ENCODE data around the gene TAF11. TPM values are rescaled to one million over a fixed set of nuclear protein-coding genes. Genes with fewer than 3 reads are reported as not detected.
"Not testable (repeated sequence)": the region's sequence is repeated elsewhere in the genome, so short reads cannot be mapped to it uniquely, and the experiment has no call there.

TAF11 gene
- total RNA-seq, 2 donors from 2014 or later: 16.6 to 16.8 TPM

DNA sequence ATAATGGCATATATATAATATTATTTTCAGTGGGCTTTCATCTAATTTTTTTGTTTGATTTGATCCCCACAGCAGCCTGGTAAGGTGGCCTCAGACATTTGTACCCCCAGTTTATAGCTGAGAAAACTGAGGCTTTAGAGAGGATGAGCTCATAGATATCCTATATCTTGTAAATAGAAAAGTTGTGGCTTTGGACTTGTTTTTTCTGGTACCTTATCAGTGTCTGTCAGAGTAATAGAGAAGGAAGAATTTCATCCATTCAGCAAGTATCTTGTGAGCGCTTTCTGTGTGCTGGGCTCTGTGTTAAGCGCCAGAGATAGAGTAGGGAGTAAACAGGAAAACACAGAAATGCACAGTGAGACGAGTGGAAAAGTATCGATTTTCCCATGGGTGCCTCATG lies 27.9 kb downstream of the TAF11 start:
- H3K36me3 ChIP-seq (replicated peaks in 1 of 2; ENCODE audit: insufficient read depth in 1 of 2, low read depth in 2 of 2): peaks cover 13 to 41% of the 10 kb centered on the region in 2 donors
- TF ChIP-seq POLR2A (IDR thresholded peaks at IDR 0.05): no peak
- TF ChIP-seq, protein P1, sequence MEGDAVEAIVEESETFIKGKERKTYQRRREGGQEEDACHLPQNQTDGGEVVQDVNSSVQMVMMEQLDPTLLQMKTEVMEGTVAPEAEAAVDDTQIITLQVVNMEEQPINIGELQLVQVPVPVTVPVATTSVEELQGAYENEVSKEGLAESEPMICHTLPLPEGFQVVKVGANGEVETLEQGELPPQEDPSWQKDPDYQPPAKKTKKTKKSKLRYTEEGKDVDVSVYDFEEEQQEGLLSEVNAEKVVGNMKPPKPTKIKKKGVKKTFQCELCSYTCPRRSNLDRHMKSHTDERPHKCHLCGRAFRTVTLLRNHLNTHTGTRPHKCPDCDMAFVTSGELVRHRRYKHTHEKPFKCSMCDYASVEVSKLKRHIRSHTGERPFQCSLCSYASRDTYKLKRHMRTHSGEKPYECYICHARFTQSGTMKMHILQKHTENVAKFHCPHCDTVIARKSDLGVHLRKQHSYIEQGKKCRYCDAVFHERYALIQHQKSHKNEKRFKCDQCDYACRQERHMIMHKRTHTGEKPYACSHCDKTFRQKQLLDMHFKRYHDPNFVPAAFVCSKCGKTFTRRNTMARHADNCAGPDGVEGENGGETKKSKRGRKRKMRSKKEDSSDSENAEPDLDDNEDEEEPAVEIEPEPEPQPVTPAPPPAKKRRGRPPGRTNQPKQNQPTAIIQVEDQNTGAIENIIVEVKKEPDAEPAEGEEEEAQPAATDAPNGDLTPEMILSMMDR (IDR thresholded peaks at IDR 0.05): no peak

DNA sequence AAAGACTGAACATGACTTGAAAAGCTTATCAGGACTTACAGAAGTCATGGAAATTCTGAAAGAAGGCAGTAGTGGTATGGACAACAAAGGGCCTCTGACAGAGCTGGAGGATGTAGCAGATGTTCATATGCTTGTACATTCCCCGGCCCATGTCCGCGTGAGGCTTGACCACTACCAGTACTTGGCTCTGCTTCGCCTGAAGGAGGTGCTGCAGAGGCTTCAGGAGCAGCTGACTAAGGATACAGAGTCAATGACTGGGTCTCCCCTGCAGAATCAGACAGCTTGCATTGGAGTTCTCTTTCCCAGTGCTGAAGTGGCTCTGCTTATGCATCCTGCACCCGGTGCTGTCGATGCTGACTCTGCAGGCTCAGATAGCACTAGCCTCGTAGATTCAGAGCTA lies 29.2 kb downstream of the TAF11 start:
- no peaks in the 10 kb centered on the region for H3K4me1 ChIP-seq
- H3K4me3 ChIP-seq: no peak overlapping the region
- intact Hi-C loops (cut with DNase I): no loop called here
- H3K27me3 ChIP-seq: no peaks in the 10 kb centered on the region
- no peak overlapping the region for H3K27ac ChIP-seq
- no peak for DNase-seq
- no peaks in the 10 kb centered on the region for H3K9me3 ChIP-seq
- ATAC-seq: no peak
- TF ChIP-seq, protein P1 (IDR thresholded peaks at IDR 0.05): no peak
- no peak for TF ChIP-seq POLR2A (IDR thresholded peaks at IDR 0.05)
- H3K36me3 ChIP-seq (replicated peaks in 1 of 2; ENCODE audit: insufficient read depth in 1 of 2, low read depth in 2 of 2): peaks cover 13 to 42% of the 10 kb centered on the region in 2 donors
- 83 to 100% methylated on average over 1 to 7 of the region's 7 CpGs for whole genome bisulfite sequencing, 2 donors

More for the DNA sequence above, 27.9 kb downstream of the TAF11 start:
- no peak overlapping the region for H3K4me3 ChIP-seq
- no peak for ATAC-seq
- WGBS, 2 donors: 76 to 88% methylated on average over 4 of the region's 4 CpGs
- DNase-seq: no peak
- H3K27me3 ChIP-seq: no peaks in the 10 kb centered on the region
- H3K27ac ChIP-seq: no peak overlapping the region
- intact Hi-C loops (cut with DNase I): no loop called here
- H3K9me3 ChIP-seq: no peaks in the 10 kb centered on the region
- no peaks in the 10 kb centered on the region for H3K4me1 ChIP-seq

DNA sequence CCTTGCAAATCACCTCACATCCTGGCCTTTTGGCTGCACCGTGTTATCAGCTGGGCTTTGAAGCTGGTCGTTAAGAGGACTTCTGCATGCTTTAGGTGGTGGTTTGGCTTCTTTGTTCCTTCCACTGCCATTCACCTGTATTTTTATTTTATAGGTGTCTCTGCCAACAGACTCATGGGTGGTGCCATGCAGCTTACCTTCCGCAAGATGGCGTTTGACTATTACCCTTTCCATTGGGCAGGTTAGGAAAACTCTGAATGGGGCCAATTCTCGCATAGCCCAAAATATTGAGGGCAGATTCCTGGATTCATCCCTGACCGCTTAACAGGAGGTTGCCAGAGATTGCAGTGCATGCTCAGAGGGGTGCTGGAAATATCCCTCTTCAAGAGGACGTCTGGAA lies 32.4 kb downstream of the TAF11 start:
- no peak for ATAC-seq
- H3K4me1 ChIP-seq: no peaks in the 10 kb centered on the region
- WGBS, 2 donors: 79 to 85% methylated on average over 7 of the region's 7 CpGs

DNA sequence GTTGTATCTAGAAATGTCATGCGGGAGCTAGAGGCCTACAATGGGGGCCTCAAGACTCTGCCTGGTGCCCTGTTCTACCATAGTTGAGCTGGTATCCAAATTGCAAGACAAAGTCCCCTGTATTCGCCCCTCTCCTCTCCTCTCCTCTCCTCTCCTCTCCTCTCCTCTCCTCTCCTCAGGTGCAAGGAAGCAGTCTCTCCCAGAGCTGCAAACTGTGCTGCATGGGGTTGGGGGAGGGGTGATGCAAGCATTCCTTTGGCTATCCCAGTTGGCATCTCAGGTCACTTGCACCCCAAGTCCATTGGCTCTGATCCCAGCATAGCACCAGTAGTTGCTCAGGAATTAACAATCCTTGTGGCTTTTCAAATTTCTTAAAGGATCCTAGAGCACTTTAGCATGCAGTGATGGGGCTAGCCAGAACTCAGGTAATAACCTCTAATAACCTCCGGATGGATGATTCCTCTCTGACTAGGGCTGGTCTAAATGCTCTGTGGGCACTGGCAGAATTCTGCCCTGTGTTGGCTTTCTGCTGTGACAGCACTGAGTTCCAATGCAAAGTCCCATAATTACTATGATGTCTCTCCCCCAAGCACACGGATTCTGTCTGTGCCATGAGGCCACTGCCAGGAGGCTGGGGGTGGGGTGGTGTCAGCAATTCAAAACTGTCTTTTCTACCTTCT lies 35.3 kb downstream of the TAF11 start:
- H3K27ac ChIP-seq: no peak overlapping the region
- 83 to 90% methylated on average over 3 to 4 of the region's 4 CpGs for WGBS, 2 donors
- H3K4me3 ChIP-seq: no peak overlapping the region
- H3K4me1 ChIP-seq: no peaks in the 10 kb centered on the region
- no peaks in the 10 kb centered on the region for H3K9me3 ChIP-seq
- intact Hi-C loops (cut with DNase I): no loop called here
- DNase-seq (no peak), ATAC-seq (no peak)
- no peaks in the 10 kb centered on the region for H3K27me3 ChIP-seq
- TF ChIP-seq, protein P1 (IDR thresholded peaks at IDR 0.05): no peak
- no peak for TF ChIP-seq POLR2A (IDR thresholded peaks at IDR 0.05)
- H3K36me3 ChIP-seq (replicated peaks in 1 of 2; ENCODE audit: insufficient read depth in 1 of 2, low read depth in 2 of 2): peaks cover 5 to 18% of the 10 kb centered on the region in 2 donors

More for the DNA sequence above, 32.4 kb downstream of the TAF11 start:
- intact Hi-C loops (cut with DNase I): no loop called here
- H3K27ac ChIP-seq: no peak overlapping the region
- H3K27me3 ChIP-seq: no peaks in the 10 kb centered on the region
- H3K36me3 ChIP-seq (replicated peaks in 1 of 2; ENCODE audit: insufficient read depth in 1 of 2, low read depth in 2 of 2): peaks cover 13 to 42% of the 10 kb centered on the region in 2 donors
- H3K4me3 ChIP-seq: no peak overlapping the region
- no peak for DNase-seq
- no peak for TF ChIP-seq POLR2A (IDR thresholded peaks at IDR 0.05)
- TF ChIP-seq, protein P1 (IDR thresholded peaks at IDR 0.05): no peak
- H3K9me3 ChIP-seq: no peaks in the 10 kb centered on the region

DNA sequence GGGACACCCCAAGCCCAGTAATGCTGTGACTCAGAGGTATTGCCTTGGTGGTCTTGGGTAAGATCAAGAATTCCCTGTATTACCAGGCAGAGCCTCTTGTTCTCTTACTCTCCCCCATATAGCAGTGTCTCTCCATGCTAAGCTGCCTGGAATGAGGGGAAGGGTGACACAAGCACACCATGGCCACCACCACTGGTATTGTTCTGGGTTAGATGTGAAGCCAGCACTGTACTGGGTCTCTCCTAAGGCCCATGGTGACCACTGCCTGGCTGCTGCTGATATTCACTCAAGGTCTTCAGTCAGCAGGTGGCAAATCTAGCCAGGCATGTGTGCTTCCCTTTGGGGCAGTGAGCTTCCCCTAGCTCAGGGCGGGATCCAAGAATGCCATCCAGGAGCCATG lies 36.5 kb downstream of the TAF11 start:
- DNase-seq (no peak), ATAC-seq (no peak)
- Histone ChIP-seq H3K27ac (no peak overlapping the region), H3K36me3 (replicated peaks in 1 of 2; ENCODE audit: insufficient read depth in 1 of 2, low read depth in 2 of 2) (peaks cover 0 to 10% of the 10 kb centered on the region in 2 donors), H3K4me1 (no peaks in the 10 kb centered on the region), H3K27me3 (no peaks in the 10 kb centered on the region), H3K4me3 (no peak overlapping the region), H3K9me3 (no peaks in the 10 kb centered on the region)
- 100% methylated on average over 1 of the region's 1 CpG; no CpG with 5 or more reads in 1 of the 2 donors for WGBS, 2 donors
- no peak for TF ChIP-seq POLR2A (IDR thresholded peaks at IDR 0.05)
- TF ChIP-seq, protein P1 (IDR thresholded peaks at IDR 0.05): no peak
- intact Hi-C loops (cut with DNase I): no loop called here

DNA sequence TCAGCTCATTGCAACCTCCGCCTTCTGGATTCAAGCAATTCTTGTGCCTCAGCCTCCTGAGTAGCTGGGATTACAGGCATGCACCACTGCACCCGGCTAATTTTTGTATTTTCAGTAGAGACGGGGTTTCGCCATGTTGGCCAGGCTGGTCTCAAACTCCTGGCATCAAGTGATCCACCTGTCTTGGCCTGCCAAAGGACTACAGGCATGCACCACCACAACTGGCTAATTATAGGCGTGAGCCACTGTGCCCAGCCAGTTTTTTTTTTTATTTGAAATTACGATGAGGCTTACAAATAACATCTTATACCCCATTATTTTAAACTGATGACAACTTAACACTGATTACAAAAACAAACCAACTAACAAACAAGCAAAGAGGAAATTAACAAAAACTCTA lies 38.8 kb downstream of the TAF11 start:
- H3K4me1 ChIP-seq; intact Hi-C loops (cut with DNase I); DNase-seq; H3K9me3 ChIP-seq; H3K36me3 ChIP-seq (replicated peaks in 1 of 2; ENCODE audit: insufficient read depth in 1 of 2, low read depth in 2 of 2); H3K27ac ChIP-seq; H3K4me3 ChIP-seq; ATAC-seq; H3K27me3 ChIP-seq: not testable (repeated sequence)
- WGBS, 2 donors: 92 to 94% methylated on average over 6 of the region's 6 CpGs
